Stomach (tissue), 4 donors: ENCODE results near the gene HILPDA.
"Not testable (repeated sequence)": the region's sequence is repeated elsewhere in the genome, so short reads cannot be mapped to it uniquely, and the experiment has no call there.

Source experiments
- CTCF ChIP-seq, 7 experiments: fragments of 450-650 bp in 4 of 7; fragments of 200-600 bp in 3 of 7; sonication (generic) in 3 of 7; IDR thresholded peaks; one replicate each; pipeline ENCODE4 v1.5.1; 2016 to 2019; ENCODE audit warnings: antibody characterized with exemption in 7 of 7, control low read depth in 2 of 7, mild to moderate bottlenecking in 1 of 7
- EP300 ChIP-seq: sonication (generic); formaldehyde crosslinking; IDR thresholded peaks from one replicate; pipeline ENCODE4 v1.6.1; 2017; ENCODE audit warnings: antibody characterized with exemption
- POLR2A ChIP-seq, 4 donors: fragments of 450-650 bp; IDR thresholded peaks; one replicate each; pipeline ENCODE4 v1.6.1; 2016; ENCODE audit warnings: antibody characterized with exemption in 4 of 4, control low read depth in 2 of 4, mild to moderate bottlenecking in 1 of 4, moderate library complexity in 1 of 4
- POLR2AphosphoS5 ChIP-seq, 3 donors: sonication (generic); formaldehyde crosslinking; IDR thresholded peaks; one replicate each; pipeline ENCODE4 v1.6.1; 2016; ENCODE audit warnings: antibody characterized with exemption in 3 of 3

- TF ChIP-seq CTCF (IDR thresholded peaks at IDR 0.05); POLR2AphosphoS5 (IDR thresholded peaks at IDR 0.05); POLR2A (IDR thresholded peaks at IDR 0.05); EP300: not testable (repeated sequence)
These were observed 8.3 kb downstream of the HILPDA start for GRCh38 chr7:128463933-128464332.
